ENCODE data around the gene EMX1. TPM values are rescaled to one million over a fixed set of nuclear protein-coding genes. Genes with fewer than 3 reads are reported as not detected.

Gene EMX1
- total and polyA plus RNA-seq, 2 of the 13 experiments (the other 11 are each of a cell fraction or from before 2014, with no cell fraction given): 0.62 to 4.9 TPM

DNA sequence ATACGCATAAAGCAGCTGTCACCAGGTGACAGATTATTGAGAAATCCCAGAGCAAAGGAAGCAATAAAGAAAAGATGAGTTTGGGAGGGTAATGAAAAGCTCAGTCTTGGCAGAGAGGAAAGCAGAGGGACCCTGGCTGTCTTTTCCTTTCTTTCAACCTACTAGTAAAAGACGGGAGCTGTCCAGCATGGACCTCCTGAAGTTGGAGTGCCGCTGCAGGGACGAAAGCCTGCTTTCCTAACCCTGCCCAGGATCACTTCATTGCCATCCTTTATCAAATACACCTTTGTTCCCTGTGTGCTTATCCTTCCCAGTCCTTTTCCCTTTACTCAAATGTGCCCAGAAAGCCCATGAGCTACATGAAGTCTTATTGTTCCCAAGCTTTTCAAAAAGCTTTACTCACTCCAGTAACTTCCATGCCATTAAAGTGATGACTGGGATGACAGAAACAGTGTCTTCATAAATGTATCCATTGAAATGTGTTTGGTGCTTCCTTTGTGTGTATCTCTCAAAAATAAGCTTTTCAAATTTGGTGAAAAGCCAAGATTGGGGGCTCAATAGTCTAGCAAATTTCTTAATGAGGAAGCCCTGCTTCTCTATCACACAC, 33.9 kb upstream of the EMX1 start (continued):
- TF ChIP-seq, protein P1, sequence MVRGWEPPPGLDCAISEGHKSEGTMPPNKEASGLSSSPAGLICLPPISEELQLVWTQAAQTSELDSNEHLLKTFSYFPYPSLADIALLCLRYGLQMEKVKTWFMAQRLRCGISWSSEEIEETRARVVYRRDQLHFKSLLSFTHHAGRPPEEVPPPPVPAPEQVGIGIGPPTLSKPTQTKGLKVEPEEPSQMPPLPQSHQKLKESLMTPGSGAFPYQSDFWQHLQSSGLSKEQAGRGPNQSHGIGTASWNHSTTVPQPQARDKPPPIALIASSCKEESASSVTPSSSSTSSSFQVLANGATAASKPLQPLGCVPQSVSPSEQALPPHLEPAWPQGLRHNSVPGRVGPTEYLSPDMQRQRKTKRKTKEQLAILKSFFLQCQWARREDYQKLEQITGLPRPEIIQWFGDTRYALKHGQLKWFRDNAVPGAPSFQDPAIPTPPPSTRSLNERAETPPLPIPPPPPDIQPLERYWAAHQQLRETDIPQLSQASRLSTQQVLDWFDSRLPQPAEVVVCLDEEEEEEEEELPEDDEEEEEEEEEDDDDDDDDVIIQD (CRISPR knock-in tag; IDR thresholded peaks at IDR 0.05; ENCODE audit: low read depth): no peak
- TF ChIP-seq, protein P2, sequence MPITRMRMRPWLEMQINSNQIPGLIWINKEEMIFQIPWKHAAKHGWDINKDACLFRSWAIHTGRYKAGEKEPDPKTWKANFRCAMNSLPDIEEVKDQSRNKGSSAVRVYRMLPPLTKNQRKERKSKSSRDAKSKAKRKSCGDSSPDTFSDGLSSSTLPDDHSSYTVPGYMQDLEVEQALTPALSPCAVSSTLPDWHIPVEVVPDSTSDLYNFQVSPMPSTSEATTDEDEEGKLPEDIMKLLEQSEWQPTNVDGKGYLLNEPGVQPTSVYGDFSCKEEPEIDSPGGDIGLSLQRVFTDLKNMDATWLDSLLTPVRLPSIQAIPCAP (CRISPR knock-in tag; IDR thresholded peaks at IDR 0.05; ENCODE audit: low read depth): no peak
- TF ChIP-seq, protein P3, sequence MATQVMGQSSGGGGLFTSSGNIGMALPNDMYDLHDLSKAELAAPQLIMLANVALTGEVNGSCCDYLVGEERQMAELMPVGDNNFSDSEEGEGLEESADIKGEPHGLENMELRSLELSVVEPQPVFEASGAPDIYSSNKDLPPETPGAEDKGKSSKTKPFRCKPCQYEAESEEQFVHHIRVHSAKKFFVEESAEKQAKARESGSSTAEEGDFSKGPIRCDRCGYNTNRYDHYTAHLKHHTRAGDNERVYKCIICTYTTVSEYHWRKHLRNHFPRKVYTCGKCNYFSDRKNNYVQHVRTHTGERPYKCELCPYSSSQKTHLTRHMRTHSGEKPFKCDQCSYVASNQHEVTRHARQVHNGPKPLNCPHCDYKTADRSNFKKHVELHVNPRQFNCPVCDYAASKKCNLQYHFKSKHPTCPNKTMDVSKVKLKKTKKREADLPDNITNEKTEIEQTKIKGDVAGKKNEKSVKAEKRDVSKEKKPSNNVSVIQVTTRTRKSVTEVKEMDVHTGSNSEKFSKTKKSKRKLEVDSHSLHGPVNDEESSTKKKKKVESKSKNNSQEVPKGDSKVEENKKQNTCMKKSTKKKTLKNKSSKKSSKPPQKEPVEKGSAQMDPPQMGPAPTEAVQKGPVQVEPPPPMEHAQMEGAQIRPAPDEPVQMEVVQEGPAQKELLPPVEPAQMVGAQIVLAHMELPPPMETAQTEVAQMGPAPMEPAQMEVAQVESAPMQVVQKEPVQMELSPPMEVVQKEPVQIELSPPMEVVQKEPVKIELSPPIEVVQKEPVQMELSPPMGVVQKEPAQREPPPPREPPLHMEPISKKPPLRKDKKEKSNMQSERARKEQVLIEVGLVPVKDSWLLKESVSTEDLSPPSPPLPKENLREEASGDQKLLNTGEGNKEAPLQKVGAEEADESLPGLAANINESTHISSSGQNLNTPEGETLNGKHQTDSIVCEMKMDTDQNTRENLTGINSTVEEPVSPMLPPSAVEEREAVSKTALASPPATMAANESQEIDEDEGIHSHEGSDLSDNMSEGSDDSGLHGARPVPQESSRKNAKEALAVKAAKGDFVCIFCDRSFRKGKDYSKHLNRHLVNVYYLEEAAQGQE (IDR thresholded peaks at IDR 0.05; ENCODE audit: borderline replicate concordance in 1 of 2, low read depth in 1 of 2, low read length in 2 of 2): peak; percentile 96 to 99
- TF ChIP-seq SNRNP70 (IDR thresholded peaks at IDR 0.05; ENCODE audit: low read depth, low read length) (no peak), FOXM1 (CRISPR knock-in tag; IDR thresholded peaks at IDR 0.05) (no peak), ZNF570 (CRISPR knock-in tag; IDR thresholded peaks at IDR 0.05; ENCODE audit: borderline replicate concordance) (no peak), ZSCAN30 (CRISPR knock-in tag; IDR thresholded peaks at IDR 0.05) (no peak), CREB1 (IDR thresholded peaks at IDR 0.05) (no peak), CREB1 (CRISPR knock-in tag; IDR thresholded peaks at IDR 0.05) (no peak), NCOA2 (CRISPR knock-in tag; IDR thresholded peaks at IDR 0.05) (peak; percentile 56; the same call in 1 of the 2 replicates)
- TF ChIP-seq, protein P4, sequence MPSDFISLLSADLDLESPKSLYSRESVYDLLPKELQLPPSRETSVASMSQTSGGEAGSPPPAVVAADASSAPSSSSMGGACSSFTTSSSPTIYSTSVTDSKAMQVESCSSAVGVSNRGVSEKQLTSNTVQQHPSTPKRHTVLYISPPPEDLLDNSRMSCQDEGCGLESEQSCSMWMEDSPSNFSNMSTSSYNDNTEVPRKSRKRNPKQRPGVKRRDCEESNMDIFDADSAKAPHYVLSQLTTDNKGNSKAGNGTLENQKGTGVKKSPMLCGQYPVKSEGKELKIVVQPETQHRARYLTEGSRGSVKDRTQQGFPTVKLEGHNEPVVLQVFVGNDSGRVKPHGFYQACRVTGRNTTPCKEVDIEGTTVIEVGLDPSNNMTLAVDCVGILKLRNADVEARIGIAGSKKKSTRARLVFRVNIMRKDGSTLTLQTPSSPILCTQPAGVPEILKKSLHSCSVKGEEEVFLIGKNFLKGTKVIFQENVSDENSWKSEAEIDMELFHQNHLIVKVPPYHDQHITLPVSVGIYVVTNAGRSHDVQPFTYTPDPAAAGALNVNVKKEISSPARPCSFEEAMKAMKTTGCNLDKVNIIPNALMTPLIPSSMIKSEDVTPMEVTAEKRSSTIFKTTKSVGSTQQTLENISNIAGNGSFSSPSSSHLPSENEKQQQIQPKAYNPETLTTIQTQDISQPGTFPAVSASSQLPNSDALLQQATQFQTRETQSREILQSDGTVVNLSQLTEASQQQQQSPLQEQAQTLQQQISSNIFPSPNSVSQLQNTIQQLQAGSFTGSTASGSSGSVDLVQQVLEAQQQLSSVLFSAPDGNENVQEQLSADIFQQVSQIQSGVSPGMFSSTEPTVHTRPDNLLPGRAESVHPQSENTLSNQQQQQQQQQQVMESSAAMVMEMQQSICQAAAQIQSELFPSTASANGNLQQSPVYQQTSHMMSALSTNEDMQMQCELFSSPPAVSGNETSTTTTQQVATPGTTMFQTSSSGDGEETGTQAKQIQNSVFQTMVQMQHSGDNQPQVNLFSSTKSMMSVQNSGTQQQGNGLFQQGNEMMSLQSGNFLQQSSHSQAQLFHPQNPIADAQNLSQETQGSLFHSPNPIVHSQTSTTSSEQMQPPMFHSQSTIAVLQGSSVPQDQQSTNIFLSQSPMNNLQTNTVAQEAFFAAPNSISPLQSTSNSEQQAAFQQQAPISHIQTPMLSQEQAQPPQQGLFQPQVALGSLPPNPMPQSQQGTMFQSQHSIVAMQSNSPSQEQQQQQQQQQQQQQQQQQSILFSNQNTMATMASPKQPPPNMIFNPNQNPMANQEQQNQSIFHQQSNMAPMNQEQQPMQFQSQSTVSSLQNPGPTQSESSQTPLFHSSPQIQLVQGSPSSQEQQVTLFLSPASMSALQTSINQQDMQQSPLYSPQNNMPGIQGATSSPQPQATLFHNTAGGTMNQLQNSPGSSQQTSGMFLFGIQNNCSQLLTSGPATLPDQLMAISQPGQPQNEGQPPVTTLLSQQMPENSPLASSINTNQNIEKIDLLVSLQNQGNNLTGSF (CRISPR knock-in tag; IDR thresholded peaks at IDR 0.05): 0 out of 2 replicates have a peak, but pooled peaks have one; percentile 42
- TF ChIP-seq, protein P5, sequence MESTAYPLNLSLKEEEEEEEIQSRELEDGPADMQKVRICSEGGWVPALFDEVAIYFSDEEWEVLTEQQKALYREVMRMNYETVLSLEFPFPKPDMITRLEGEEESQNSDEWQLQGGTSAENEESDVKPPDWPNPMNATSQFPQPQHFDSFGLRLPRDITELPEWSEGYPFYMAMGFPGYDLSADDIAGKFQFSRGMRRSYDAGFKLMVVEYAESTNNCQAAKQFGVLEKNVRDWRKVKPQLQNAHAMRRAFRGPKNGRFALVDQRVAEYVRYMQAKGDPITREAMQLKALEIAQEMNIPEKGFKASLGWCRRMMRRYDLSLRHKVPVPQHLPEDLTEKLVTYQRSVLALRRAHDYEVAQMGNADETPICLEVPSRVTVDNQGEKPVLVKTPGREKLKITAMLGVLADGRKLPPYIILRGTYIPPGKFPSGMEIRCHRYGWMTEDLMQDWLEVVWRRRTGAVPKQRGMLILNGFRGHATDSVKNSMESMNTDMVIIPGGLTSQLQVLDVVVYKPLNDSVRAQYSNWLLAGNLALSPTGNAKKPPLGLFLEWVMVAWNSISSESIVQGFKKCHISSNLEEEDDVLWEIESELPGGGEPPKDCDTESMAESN (CRISPR knock-in tag; conservative IDR thresholded peaks at IDR 0.05): no peak
- TF ChIP-seq, protein P6, sequence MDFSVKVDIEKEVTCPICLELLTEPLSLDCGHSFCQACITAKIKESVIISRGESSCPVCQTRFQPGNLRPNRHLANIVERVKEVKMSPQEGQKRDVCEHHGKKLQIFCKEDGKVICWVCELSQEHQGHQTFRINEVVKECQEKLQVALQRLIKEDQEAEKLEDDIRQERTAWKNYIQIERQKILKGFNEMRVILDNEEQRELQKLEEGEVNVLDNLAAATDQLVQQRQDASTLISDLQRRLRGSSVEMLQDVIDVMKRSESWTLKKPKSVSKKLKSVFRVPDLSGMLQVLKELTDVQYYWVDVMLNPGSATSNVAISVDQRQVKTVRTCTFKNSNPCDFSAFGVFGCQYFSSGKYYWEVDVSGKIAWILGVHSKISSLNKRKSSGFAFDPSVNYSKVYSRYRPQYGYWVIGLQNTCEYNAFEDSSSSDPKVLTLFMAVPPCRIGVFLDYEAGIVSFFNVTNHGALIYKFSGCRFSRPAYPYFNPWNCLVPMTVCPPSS (IDR thresholded peaks at IDR 0.05): no peak

Measured in HepG2 (cell line).